HG03457 (cell line): ENCODE results near the gene KCNQ1.
A peak's percentile ranks its signal among the peaks of the same experiment; 100 is the strongest.

Experiments
- ATAC-seq: cut with Tn5 transposase; IDR thresholded peaks from one replicate; pipeline ENCODE4 v1.9.1; 2021; ENCODE audit warnings: moderate number of reproducible peaks; ENCODE audit not compliant: unreplicated experiment

KCNQ1 gene

DNA sequence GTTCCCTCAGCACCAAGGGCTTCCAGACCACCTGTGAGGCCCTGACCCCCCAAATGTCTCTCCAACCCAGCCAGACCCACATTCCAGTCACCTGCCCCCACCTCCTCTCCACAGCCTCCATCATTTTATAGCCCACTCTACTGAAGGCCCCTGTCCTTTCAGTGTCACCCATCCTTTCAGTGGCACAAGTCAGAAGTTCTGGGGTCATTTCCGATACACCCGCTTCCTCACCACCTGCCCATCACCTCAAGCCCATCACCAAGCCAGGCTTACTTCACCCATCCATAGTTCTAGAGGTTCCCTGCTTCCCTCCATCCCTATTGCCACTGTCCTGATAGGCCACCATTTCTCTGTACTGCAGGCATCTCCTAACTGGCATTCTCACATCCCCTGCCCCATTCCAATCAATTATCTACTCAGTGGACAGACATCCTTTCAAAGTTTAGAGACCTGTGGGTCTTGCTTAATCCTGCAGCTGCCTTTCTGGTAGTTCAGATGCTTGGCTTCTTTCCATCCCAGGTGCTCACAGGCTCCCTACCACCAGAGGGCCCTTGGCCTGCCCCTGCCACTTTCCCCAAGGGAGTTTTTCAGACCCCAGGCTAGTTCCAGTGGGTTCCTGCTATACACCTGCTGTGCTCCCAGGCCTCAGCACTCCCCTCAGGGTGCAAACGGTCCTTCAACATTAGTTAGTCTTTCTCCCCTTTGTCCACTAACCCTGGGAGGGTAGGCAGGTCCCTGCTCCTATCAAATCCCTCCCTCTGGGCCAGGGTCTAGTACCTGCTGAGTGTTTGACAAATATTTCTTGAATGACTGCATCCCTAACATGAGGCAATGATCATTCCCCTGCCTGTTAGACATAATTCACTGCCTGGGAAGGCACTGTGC, 247.4 kb downstream of the KCNQ1 start:
- no peak for ATAC-seq

DNA sequence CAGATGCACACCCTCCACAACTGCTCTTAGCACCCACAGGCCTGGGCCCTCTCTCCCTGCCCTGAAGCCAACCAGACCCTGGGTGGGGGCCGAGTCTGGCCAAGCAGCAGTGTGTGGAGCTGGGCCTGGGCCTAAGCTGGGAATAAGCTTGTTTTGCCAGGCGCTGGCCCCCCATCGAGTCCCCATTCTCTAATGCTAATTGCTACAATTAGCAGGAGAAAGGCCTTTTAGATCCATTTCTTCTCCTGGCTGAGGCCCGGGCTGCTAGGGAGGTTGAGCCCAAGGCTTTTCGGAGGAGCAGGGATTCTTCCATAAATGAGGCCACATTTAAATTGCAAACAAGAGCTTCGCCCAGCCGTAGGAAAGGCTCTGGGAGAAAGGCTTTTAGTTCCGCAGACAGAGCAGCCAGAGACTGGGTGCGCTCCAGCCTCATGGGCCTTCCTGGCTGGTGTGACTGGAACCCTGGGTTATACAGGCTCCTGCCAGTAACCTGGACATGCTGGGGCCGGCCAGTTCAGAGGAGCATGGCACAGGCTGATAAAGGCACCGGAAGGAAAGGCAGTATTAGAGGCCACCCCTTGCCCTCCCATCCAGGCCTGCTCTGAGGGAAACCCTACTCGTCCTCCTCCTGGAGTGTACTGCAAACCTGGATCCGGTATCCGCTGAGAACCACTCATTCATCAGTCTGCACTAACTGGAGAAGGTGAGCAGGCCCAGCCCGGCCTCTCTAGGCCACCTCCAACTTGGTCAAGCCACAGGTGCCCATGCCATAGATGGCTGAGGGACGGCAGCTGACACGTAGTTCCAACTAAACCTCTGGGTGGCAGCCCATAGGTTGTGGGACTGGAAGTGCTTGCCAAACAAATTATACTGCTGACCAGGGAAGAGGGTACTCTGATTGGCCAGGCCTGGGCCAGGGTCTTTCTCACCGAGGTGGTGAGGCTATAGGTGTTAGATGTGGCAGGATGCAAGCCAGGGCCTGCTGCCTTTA, 248.8 kb downstream of the KCNQ1 start:
- no peak for ATAC-seq

DNA sequence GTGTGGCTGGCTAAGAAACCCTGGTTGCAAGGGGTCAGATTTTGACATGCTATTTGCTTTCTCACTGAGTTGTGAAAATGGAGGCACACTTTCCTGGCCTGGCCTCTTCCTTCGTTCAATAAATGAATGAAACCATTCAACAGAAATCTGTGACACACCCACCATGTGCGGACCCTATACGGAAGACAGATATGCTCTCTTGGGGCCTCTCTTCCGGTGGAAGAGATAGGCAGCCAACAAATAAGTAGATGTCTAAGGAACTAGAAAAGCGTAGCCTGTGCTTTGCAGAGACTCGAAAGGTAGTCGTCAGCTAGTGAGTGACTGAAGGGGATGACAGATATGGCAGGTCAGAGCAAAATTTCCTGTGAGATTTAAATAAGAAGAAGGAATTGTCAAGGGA, 249.7 kb downstream of the KCNQ1 start:
- no peak for ATAC-seq

DNA sequence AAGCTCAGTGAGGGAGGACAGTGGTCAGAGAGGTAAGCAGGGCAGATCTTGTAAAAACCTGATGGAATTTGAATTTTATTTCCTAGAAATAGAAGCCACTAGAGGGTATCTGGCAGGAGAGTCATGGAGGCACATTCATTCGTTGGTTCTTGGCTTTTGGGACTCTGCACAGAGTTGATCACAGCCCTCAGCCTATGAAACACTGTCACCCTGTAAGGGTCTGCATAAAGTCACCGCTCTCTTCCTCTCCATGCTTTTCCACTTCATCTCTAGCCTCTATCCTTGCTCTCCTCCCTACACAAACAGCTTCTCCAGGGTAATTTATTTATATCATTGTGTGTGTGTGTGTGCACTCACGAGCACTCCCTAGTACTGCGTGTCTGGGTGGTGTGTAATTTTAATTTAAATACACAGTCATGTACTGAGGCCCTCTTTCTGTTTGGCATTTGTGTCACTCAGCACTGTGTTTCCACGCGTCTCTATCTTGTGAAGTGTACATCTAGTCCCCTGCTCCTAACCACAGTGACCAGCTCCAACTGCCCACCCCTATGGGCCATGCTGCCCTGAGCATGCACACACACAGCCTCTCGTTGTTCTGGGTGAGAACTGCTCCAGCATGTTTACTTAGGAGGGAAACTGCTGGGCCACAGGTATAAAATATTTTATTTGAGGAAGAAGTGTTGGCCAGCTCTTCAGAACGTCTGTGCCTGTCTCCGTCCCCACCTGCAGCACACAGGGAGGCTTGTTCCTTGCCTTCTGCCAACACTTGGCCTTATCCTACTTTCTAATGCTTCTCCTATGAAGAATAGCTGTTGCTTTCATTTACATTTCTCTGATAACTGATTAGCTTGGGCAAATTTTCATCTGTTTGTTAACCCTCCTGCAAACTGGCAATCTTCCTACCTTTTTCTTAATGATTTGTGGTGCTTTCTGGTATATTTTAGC, 250.5 kb downstream of the KCNQ1 start:
- ATAC-seq = no peak

DNA sequence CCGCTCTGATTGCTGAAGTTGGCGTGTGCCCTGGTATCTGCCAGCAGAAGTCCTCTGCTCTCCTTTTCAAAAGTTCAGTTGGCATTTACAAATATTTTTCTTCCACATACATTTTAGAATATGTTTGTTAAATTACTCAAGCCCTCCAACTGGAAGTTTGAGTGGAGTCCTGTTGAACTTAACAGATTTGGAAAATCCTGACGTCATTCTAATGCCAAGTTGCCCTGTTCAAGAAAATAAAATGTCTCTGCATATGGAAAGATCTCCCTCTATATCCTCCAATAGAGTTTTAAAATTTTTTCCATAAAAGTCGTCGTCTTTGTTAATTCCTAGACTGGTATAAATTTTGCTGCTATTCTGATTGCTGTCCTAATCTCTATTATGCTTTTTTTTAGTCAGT, 251.6 kb downstream of the KCNQ1 start:
- no peak for ATAC-seq

DNA sequence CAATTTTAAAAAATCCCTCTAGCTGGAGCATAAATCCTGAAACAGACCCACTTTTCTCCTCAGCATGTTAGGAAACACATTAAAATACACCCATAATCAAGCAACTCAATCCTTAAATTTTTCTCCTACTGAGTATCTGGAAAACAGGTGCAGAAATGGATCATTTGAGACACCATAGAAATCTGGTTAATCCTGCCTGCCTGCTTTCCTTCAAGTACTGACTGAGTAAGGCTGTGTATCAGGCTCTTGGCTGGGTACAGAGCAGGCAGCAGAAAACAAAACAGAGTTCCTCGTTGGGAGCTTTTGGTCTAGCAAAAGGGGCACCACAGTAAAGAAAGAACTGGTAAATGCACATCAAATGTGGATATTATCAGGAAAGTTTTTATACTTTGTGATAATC, 253.1 kb downstream of the KCNQ1 start:
- no peak for ATAC-seq

DNA sequence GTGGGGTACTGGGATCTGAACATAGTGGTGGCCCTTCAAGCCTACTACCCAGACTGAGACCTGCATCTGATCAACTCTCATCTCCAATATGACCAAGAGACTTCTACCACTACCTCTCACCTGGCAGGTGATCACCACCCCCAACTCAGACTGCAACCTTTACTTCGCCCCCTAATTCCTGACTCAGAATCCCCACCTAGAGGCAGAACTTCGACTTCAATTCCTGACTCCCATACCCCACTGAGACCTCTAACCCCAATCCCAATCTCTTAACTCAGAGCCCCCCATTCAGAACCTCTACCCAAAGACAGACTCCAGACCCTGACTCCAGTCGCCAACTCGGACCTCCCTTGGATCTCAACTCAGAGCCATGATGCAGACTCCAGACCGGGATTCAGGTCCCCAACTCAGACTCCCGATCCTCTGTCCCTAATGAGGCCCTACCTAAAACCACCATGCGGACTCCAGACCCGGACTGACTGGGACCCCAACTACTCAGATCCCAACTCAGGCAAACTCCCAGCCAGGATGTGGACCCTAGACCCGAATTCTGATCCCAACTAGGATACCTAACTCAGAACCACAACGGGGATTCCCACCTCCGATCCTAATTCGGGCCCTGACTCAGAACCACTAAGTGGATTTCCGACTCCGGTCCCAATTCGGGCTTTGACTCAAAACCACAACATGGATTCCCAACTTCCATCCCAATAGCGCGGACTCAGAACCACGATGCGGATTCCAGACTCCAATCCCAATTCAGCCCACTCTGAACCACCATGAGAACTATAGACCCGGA, 253.8 kb downstream of the KCNQ1 start:
- no peak for ATAC-seq

DNA sequence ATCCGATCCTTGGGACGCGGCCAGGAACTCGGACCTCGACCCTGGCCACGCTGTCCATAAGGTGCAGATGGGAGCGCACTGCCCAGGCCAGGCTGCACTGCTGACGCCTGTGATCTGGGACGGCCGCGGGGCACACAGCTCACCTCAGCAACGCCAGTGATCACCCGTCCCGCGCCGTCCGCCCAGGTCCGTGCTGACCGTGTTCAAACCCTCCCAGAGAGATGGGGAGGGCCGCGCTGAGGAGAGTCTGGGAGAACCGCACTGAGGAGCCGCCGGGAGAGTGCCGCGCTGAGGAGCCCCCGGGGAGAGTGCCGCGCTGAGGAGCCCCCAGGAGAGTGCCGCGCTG, 254.3 kb downstream of the KCNQ1 start:
- no peak for ATAC-seq

DNA sequence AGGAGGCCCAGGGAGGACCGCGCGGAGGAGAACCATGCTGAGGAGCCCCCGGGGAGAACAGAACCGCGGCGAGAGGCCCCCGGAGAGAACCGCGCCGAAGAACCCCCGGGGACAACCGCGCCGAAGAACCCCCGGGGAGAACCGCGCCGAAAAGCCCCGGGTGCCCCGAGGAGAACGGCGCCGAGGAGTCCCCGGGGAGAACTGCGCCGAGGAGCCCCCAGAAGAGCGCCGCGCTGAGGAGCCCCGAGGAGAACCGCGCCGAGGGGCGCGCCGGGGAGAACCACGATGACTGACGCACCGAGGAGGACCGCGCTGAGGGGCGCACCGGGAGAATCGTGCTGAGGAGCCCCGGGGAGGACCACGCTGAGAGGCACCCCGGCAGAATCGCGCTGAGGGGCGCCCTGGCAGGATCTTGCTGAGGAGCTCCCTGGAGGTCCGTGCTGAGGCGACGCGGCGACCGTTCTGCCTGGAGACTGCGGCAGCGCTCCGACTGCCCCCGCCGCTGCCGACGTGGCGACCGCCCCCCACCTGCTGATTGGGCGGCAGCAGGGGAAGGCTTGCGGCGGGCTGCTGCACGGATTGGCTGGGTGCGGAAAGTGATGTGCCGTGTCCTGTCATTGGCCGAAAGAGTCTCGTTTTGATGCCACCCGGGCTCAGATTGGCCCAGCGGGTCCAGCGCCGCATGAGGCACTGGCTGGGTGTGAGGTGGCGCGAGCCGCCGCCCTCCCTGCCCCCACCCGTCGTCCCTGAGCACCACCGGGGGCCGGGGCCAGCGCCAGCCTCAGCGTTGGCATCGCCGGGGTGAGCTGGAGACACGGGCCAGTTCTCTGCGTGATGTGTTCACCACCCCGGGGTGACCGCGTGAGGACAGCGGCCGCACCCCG, 255.0 kb downstream of the KCNQ1 start, which contains the start of gene KCNQ1OT1:
Gene KCNQ1OT1 (minus strand): TSS at position 464 of the 884 bp plus-strand sequence.
- peak; percentile 82 for ATAC-seq

DNA sequence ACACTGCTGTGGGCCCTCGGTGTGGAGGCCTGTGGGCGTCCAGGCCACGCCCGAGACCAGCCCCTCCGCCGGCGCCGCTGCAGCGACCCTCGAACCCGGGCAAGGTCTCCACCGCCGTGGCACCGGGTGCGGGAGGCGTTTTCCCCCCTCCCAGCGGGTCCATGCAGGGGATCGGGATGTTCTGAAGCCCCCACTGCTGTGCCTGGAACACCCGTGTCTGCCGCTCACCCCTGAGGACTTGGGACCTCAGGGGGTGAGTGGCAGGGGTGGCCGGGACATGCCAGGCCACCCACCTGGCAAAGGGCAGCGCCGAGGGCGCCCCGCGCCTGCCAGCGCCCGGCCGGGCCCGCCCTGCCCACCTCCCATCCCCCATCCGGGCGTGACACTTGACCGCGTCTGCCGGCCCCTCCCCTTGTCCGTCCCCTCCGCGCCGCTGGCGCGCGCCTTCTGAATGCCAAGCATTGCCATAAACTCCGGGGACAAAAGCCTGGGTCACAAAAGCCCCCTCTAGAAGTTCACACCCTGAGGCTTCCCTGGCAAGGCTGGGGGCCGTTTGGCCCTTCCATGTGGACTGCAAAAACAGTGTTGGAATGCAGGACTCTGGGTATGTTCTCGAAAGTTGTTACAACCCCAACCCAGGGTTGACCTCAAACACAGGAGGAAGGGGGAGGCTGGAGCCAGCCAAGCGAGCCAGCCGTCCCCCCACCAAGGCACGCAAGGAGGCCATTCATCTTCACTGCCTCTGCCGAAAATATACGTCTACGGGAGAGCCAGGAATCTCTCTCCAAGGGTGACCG, 255.8 kb downstream of the KCNQ1 start:
- ATAC-seq = no peak

DNA sequence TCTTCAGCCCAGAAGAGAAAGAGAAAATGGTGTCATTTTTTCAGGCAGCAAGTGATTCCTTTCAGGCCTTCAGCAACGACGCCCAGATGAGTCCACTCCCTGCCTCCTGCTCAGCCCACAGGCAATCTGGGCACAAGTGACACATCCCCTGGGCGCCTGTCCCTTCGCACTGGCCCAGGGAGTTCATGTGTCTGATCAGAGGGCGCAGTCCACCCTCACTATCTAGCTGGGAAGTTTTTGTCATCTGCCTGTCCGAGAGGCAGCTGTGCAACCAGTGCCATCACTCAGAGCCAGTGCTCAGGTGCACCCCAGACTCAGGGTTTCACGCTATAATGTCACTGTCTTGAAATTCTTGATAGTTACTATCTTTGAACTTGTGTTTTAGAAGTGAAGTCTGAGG, 256.4 kb downstream of the KCNQ1 start:
- ATAC-seq = no peak

DNA sequence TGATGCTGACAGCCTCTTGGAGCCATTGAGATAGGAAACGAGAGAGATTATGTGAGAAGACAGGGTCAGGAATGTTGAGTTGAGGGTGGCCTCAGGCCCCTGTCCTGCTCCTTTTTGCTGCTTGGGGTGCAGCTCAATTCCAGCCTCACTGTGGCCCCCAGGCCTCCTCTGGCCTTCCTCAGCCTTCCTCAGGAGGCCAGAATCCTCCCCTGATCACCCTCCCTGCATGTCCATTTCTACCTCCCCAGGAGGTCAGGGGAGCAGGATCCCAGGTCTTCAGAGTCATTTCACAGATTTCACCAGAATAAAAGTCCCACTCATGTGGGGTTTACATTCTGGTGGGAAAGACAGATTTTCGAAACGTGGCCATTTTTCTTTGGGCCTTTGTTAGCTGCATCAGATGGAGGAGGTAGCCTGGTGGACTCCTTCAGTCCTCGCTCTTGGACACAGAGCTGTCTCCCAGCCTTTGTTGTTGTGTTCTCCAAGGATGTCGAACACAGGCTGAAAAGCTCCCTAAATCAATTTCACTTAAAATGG, 257.2 kb downstream of the KCNQ1 start:
- no peak for ATAC-seq

DNA sequence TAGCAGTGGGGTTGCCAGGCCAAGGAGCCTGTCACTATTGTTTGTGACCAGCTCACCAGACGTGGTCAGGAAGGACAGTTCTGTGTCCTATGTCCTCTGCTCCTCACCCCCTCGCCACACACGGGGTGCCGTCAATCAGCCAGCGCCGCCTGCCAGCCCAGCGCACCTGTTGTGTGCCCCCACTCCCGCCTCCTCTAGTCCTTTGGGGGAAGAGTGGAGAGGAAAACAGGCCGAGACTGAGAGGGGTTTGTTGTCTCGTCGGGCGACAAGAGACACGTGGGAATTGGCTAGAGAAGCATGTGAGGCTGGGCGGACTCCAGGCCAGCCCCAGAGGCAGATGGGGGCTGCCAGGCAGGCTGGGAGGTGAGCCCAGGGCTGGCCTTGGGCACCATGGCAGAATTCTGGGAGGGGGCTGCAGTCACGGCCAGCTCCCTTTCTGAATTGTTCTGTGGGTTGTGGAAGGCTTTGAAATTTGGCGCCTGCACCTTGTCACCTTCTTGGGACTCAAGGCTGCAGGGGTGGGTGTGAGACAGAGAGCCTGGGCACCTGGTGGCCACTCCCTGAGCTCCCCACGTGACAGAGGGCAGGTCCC, 258.1 kb downstream of the KCNQ1 start:
- no peak for ATAC-seq

DNA sequence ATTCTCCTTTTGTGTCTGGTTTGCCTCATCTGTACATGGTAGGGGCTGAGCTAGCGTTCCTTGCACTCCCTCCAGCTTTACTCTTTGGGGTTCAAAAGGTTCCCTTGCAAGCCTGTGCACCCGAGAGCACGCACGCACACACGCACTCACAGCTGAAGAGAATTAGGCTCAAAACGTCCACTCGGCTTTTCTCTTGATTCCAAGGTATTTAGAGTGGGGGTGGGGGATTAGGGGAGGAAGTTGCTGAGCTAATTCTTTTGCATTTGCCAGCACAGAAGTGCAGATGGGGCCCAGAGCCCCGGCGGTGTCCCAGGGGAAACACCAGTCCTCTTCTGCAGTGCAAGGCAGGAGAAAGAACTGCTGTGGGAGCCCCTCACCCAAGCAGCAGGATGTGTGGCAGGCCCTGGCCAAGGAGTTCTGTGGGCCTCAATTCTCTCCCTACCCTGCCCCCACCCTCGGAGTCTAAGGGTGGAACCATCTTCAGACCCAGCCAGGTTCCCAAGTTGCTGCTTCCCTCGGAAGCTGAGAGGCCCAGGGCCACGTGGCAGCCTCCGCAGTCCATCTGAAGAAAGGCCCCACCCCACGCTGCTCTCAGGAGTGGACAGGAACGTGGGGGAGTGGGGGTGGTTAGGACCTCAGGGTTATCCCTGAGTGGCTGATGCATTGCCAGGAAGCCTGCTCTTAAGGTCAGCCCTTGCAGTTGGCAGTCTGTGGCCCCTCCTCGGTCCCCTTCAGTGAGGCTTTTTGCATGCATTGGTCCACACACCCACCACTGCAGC, 258.7 kb downstream of the KCNQ1 start:
- ATAC-seq = no peak

DNA sequence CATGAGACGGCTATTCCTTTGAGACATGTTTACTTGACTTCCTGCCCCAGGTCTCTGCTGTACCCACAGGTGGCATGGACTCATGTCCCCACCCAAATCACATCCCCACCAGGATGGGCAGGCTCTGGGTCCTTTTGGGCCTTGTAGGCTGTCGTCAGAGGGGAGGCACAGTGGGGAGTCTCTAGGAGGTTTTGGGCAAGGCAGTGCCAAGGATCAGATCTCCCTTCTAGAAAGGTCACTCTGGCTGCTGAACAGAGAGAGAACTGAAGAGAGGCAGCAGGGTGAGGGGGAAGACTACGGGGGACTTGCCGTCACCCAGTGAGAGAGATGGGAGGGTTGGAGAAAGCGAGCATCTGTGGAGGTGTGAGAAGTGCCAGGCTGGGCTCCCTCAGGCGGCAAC, 259.5 kb downstream of the KCNQ1 start:
- ATAC-seq = no peak

DNA sequence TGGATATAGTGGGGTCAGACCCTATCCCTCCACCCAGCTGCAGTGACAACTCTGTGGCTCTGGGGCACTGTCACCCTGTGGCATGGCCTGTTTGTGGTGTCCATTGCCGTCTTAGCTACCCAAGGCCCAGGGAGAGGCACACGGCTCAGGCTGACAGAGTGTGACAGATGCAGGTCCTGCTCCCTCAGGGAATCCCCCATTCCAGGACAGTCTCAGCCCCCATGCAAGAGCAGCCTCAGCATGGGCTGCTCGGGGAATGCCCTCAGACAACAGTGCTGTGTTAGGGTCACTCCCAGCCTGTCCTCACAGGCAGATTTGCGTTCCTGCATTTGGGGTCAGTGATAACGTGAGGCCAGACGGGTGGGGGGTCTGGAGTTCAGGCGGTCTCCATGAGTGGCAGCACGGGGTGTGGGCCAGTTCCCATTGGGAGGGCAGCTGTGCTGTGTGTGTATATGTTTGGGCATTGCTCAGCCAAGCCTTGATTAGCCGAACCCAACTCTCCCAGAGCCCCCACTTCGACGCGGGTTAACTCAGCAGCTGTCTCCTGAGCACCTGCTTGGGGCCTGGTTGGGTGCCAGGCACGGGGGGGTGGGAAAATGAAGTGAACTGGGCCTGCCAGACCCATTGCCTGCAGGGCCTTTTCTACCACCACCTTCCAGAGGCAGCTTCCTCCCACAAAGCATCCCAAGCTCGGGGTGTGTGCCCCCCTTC, 260.2 kb downstream of the KCNQ1 start:
- no peak for ATAC-seq
